PC-9 (cell line): ENCODE data around the gene MTCL1. TPM values are rescaled to one million over a fixed set of nuclear protein-coding genes. Genes with fewer than 3 reads are reported as not detected.

Source experiments
- BruUV-seq: library from RNA; stranded (reverse); fragments of 400-500 nt; replicated peaks from 2 replicates; lab custom pipeline; 2021; lab: Mats Ljungman, UMichigan
- CTCF ChIA-PET: fragments of 300-600 bp; sonication (Branson Sonifier 250); formaldehyde crosslinking; loops from one replicate; lab custom pipeline; 2022; ENCODE audit warnings: antibody characterized with exemption; lab: Charles Lee
- POLR2A ChIA-PET: fragments of 300-600 bp; sonication (Branson Sonifier 250); formaldehyde crosslinking; loops from one replicate; lab custom pipeline; 2022; ENCODE audit warnings: antibody characterized with exemption; ENCODE audit not compliant: unreplicated experiment; lab: Charles Lee
- DNase-seq, 2 experiments: peaks; one replicate each; pipeline versions ENCODE4 v3.0.0 to v3.0.0-alpha.2; 2015 to 2022; ENCODE audit warnings: mixed read lengths in 1 of 2
- H2AFZ ChIP-seq: fragments of 200-600 bp; sonication (generic); 2 replicates; pipeline ENCODE4 v1.8.1; 2017; ENCODE audit warnings: antibody characterized with exemption
- H3F3A ChIP-seq: fragments of 200-600 bp; sonication (generic); 2 replicates; pipeline ENCODE4 v1.8.1; 2017; ENCODE audit warnings: antibody characterized with exemption, mild to moderate bottlenecking, low read depth; ENCODE audit not compliant: insufficient read depth
- H3K27ac ChIP-seq: fragments of 200-600 bp; sonication (generic); 2 replicates; pipeline ENCODE4 v1.6.1; 2016; ENCODE audit warnings: mixed run types
- H3K27me3 ChIP-seq: fragments of 200-600 bp; sonication (generic); 2 replicates; pipeline ENCODE4 v1.6.1; 2016; ENCODE audit warnings: low read depth, mixed run types; ENCODE audit not compliant: insufficient read depth
- H3K36me3 ChIP-seq: fragments of 200-600 bp; sonication (generic); 2 replicates; pipeline ENCODE4 v1.6.1; 2016; ENCODE audit warnings: low read depth, mixed run types
- H3K4me1 ChIP-seq: fragments of 200-600 bp; sonication (generic); replicated peaks from 2 replicates; pipeline ENCODE4 v1.6.1; 2016; ENCODE audit warnings: mixed run types; ENCODE audit not compliant: insufficient read depth
- H3K4me2 ChIP-seq: fragments of 200-600 bp; sonication (generic); 2 replicates; pipeline ENCODE4 v1.6.1; 2017; ENCODE audit warnings: mixed run types
- H3K4me3 ChIP-seq: fragments of 200-600 bp; sonication (generic); 2 replicates; pipeline ENCODE4 v1.6.1; 2016; ENCODE audit warnings: mixed run types
- H3K79me2 ChIP-seq: fragments of 200-600 bp; sonication (generic); 2 replicates; pipeline ENCODE4 v1.6.1; 2017; ENCODE audit warnings: low read depth, mixed run types
- H3K9me2 ChIP-seq: fragments of 200-600 bp; sonication (generic); 2 replicates; pipeline ENCODE4 v1.8.1; 2017; ENCODE audit warnings: mild to moderate bottlenecking; ENCODE audit not compliant: insufficient read depth
- H3K9me3 ChIP-seq: fragments of 200-600 bp; sonication (generic); 2 replicates; pipeline ENCODE4 v1.8.1; 2016; ENCODE audit warnings: low read depth; ENCODE audit not compliant: insufficient read depth
- H4K20me1 ChIP-seq: fragments of 200-600 bp; sonication (generic); 2 replicates; pipeline ENCODE4 v1.8.1; 2017; ENCODE audit not compliant: insufficient read depth
- CTCF ChIP-seq: fragments of 200-600 bp; sonication (generic); conservative IDR thresholded peaks from 2 replicates; pipeline ENCODE4 v1.6.1; 2017; ENCODE audit warnings: mixed run types, antibody characterized with exemption, mild to moderate bottlenecking, moderate library complexity
- EZH2 ChIP-seq: fragments of 200-600 bp; sonication (generic); IDR thresholded peaks from 2 replicates; pipeline ENCODE4 v1.8.0; 2017; ENCODE audit warnings: antibody characterized with exemption, low read depth
- intact Hi-C: fragments of 100-400 bp; cut with micrococcal nuclease; formaldehyde crosslinking; loops from one replicate; pipeline ENCODE4 v1.10.0; 2022; ENCODE audit not compliant: unreplicated experiment
- total RNA-seq: library from RNA; stranded (reverse); gene quantifications from 2 replicates; pipeline ENCODE4 v1.2.3, GENCODE V29; 2021

The MTCL1 gene
- total RNA-seq, 1 experiment from 2014 or later = 29.6 TPM

- no peak for DNase-seq
- intact Hi-C loops = no loop called here
- BruUV-seq = no TSS peak
- Histone ChIP-seq H3K36me3 (no peaks in the 10 kb centered on the region), H3K4me1 (no peaks in the 10 kb centered on the region), H3K27ac (no peak overlapping the region), H3K9me3 (no peaks in the 10 kb centered on the region), H2AFZ (no peak overlapping the region), H3K9me2 (no peaks in the 10 kb centered on the region), H3F3A (no peaks in the 10 kb centered on the region), H3K27me3 (no peaks in the 10 kb centered on the region), H3K4me2 (no peak overlapping the region), H4K20me1 (no peaks in the 10 kb centered on the region), H3K4me3 (no peak overlapping the region), H3K79me2 (no peaks in the 10 kb centered on the region)
- ChIA-PET CTCF (no interaction called here), POLR2A (no interaction called here)
- no peak for TF ChIP-seq CTCF
- TF ChIP-seq EZH2 = no peak
Observed at GRCh38 chr18:8741532-8741931, 36.2 kb downstream of the MTCL1 start.

- intact Hi-C loops = no loop called here
- Histone ChIP-seq H2AFZ (no peak overlapping the region), H3K4me2 (no peak overlapping the region), H3K4me3 (no peak overlapping the region), H3K4me1 (no peaks in the 10 kb centered on the region), H3K79me2 (no peaks in the 10 kb centered on the region), H4K20me1 (no peaks in the 10 kb centered on the region), H3K27me3 (no peaks in the 10 kb centered on the region), H3K36me3 (no peaks in the 10 kb centered on the region), H3K9me2 (no peaks in the 10 kb centered on the region), H3F3A (no peaks in the 10 kb centered on the region), H3K27ac (no peak overlapping the region), H3K9me3 (no peaks in the 10 kb centered on the region)
- ChIA-PET CTCF (no interaction called here), POLR2A (no interaction called here)
- TF ChIP-seq EZH2 (no peak), CTCF (no peak)
- DNase-seq = no peak
- BruUV-seq = no TSS peak
Observed at GRCh38 chr18:8742387-8743361, 37.3 kb downstream of the MTCL1 start.

GRCh38 chr18:8744038-8744437, 38.7 kb downstream of the MTCL1 start:
- no peaks in the 10 kb centered on the region for H3K36me3 ChIP-seq
- H3K4me2 ChIP-seq = no peak overlapping the region
- no peak for DNase-seq
- ChIA-PET CTCF (no interaction called here), POLR2A (no interaction called here)
- TF ChIP-seq CTCF (no peak), EZH2 (no peak)
- no peaks in the 10 kb centered on the region for H3K4me1 ChIP-seq
- H3K27ac ChIP-seq = no peak overlapping the region
- BruUV-seq = no TSS peak
- no peaks in the 10 kb centered on the region for H3K9me2 ChIP-seq
- intact Hi-C loops = no loop called here
- no peaks in the 10 kb centered on the region for H3K79me2 ChIP-seq
- H3F3A ChIP-seq = no peaks in the 10 kb centered on the region
- no peaks in the 10 kb centered on the region for H3K9me3 ChIP-seq
- no peaks in the 10 kb centered on the region for H3K27me3 ChIP-seq
- H4K20me1 ChIP-seq = no peaks in the 10 kb centered on the region
- H2AFZ ChIP-seq = no peak overlapping the region
- H3K4me3 ChIP-seq = no peak overlapping the region
